B cell (primary cell): ENCODE data around the gene SIRT3. TPM values are rescaled to one million over a fixed set of nuclear protein-coding genes. Genes with fewer than 3 reads are reported as not detected.

Experiments
- ATAC-seq: fragments of 200-7000 bp; cut with Tn5 transposase; one replicate; pipeline ENCODE4 v1.10.0; 2021; ENCODE audit warnings: low read depth, mild to moderate bottlenecking, moderate number of reproducible peaks, moderate library complexity
- CTCF ChIA-PET: fragments of 350-600 bp; sonication (Branson Sonifier 250); formaldehyde crosslinking; loops from one replicate; lab custom pipeline; 2021; ENCODE audit warnings: antibody characterized with exemption, inconsistent platforms; lab: Charles Lee
- POLR2A ChIA-PET: fragments of 350-600 bp; sonication (Branson Sonifier 250); formaldehyde crosslinking; loops from one replicate; lab custom pipeline; 2021; ENCODE audit warnings: antibody characterized with exemption; lab: Charles Lee
- DNase-seq: peaks from one replicate; pipeline ENCODE4 v3.0.0; 2013
- H2AFZ ChIP-seq: 2 replicates; pipeline ENCODE4 v1.6.1; 2012; ENCODE audit warnings: mild to moderate bottlenecking, low read depth, low read length; ENCODE audit not compliant: insufficient read depth, poor library complexity, severe bottlenecking
- H3K27ac ChIP-seq, 2 donors: 1 replicate in 1 of 2; 2 replicates in 1 of 2; pipeline ENCODE4 v1.5.1; 2012 to 2013; ENCODE audit warnings: low read length in 2 of 2, mild to moderate bottlenecking in 2 of 2, moderate library complexity in 1 of 2
- H3K27me3 ChIP-seq, 4 experiments: fragments of 200-600 bp in 1 of 4; sonication (generic) in 1 of 4; replicated peaks in 1 of 4; 1 replicate in 2 of 4; 2 replicates in 2 of 4; pipeline versions ENCODE4 v1.6.1 to v1.7.0; 2013 to 2016; ENCODE audit warnings: low read length in 3 of 4, mild to moderate bottlenecking in 2 of 4, mixed read lengths in 1 of 4, moderate library complexity in 1 of 4; ENCODE audit not compliant: insufficient read depth in 4 of 4, control insufficient read depth in 3 of 4; ENCODE audit errors: control extremely low read depth in 1 of 4
- H3K36me3 ChIP-seq, 2 experiments: replicated peaks in 1 of 2; 1 replicate in 1 of 2; 2 replicates in 1 of 2; pipeline versions ENCODE4 v1.6.1 to v1.7.1; 2013; ENCODE audit warnings: low read length in 1 of 2; ENCODE audit not compliant: insufficient read depth in 2 of 2, control insufficient read depth in 1 of 2; ENCODE audit errors: control extremely low read depth in 1 of 2, extremely low read depth in 1 of 2
- H3K4me1 ChIP-seq, 2 donors: fragments of 200-600 bp in 1 of 2; sonication (generic) in 1 of 2; 1 replicate in 1 of 2; 2 replicates in 1 of 2; pipeline versions ENCODE4 v1.5.1 to v1.6.1; 2013 to 2017; ENCODE audit warnings: low read length in 2 of 2; ENCODE audit not compliant: control insufficient read depth in 2 of 2, insufficient read depth in 2 of 2
- H3K4me2 ChIP-seq: replicated peaks from 2 replicates; pipeline ENCODE3; 2012; ENCODE audit warnings: mild to moderate bottlenecking, low read depth, low read length; ENCODE audit not compliant: poor library complexity, severe bottlenecking
- H3K4me3 ChIP-seq, 5 experiments: fragments of 200-600 bp in 1 of 5; sonication (generic) in 1 of 5; 1 replicate in 3 of 5; 2 replicates in 2 of 5; pipeline versions ENCODE4 v1.5.1 to v1.7.0; 2011 to 2016; ENCODE audit warnings: low read length in 4 of 5, mild to moderate bottlenecking in 4 of 5, low read depth in 2 of 5, control low read depth in 1 of 5, moderate library complexity in 1 of 5; ENCODE audit not compliant: insufficient read depth in 1 of 5; ENCODE audit errors: control extremely low read depth in 1 of 5, extremely low read depth in 1 of 5
- H3K79me2 ChIP-seq: fragments of 200-600 bp; sonication (generic); one replicate; pipeline ENCODE4 v1.6.0; 2016; ENCODE audit warnings: low read length; ENCODE audit not compliant: control insufficient read depth, insufficient read depth
- H3K9ac ChIP-seq: fragments of 200-600 bp; sonication (generic); 2 replicates; pipeline ENCODE4 v1.6.1; 2017; ENCODE audit warnings: mild to moderate bottlenecking, low read length, moderate library complexity
- H3K9me3 ChIP-seq, 3 donors: one replicate each; pipeline versions ENCODE4 v1.6.1 to v1.7.1; 2013; ENCODE audit warnings: low read length in 2 of 3; ENCODE audit not compliant: control insufficient read depth in 2 of 3, insufficient read depth in 1 of 3; ENCODE audit errors: control extremely low read depth in 1 of 3
- H4K20me1 ChIP-seq: 2 replicates; pipeline ENCODE4 v1.6.0; 2012; ENCODE audit warnings: mild to moderate bottlenecking, low read length; ENCODE audit not compliant: insufficient read depth, control insufficient read depth, poor library complexity, severe bottlenecking
- H3K27ac Mint-ChIP-seq: one replicate; pipeline ENCODE4 v1.8.0; 2021; ENCODE audit warnings: mixed read lengths
- H3K27me3 Mint-ChIP-seq: one replicate; pipeline ENCODE4 v1.8.0; 2021; ENCODE audit warnings: mixed read lengths
- H3K4me1 Mint-ChIP-seq: one replicate; pipeline ENCODE4 v1.8.0; 2021; ENCODE audit warnings: mixed read lengths
- H3K4me3 Mint-ChIP-seq: one replicate; pipeline ENCODE4 v1.8.0; 2021; ENCODE audit warnings: mixed read lengths
- H3K9me3 Mint-ChIP-seq: one replicate; pipeline ENCODE4 v1.8.0; 2022; ENCODE audit warnings: mixed read lengths; ENCODE audit not compliant: insufficient read depth
- CTCF ChIP-seq: fragments of 200-600 bp; IDR thresholded peaks from one replicate; pipeline ENCODE4 v1.8.0; 2022; ENCODE audit warnings: antibody characterized with exemption, mild to moderate bottlenecking
- EZH2 ChIP-seq: IDR thresholded peaks from 2 replicates; pipeline ENCODE4 v1.6.1; 2012; ENCODE audit warnings: borderline replicate concordance, low read depth, mild to moderate bottlenecking, moderate library complexity, low read length; ENCODE audit not compliant: insufficient read depth, poor library complexity, severe bottlenecking
- whole genome bisulfite sequencing: methylation state at CpG from one replicate; pipeline ENCODE4 v1.1.5; 2013; ENCODE audit warnings: missing lambda C conversion rate; ENCODE audit not compliant: insufficient coverage; 5-methylcytosine and 5-hydroxymethylcytosine counted together
- intact Hi-C: fragments of 100-400 bp; cut with micrococcal nuclease; formaldehyde crosslinking; loops from one replicate; pipeline ENCODE4 v1.10.0; 2022
- polyA plus RNA-seq: library from polyadenylated mRNA; depleted of rRNA; stranded (reverse); fragments of >200 nt; gene quantifications from 2 replicates; pipeline ENCODE4 v1.2.3, GENCODE V29; 2012
- total RNA-seq, 2 donors: library from RNA; stranded (reverse); fragments of 120-200 nt in 1 of 2; gene quantifications; 1 replicate in 1 of 2; 2 replicates in 1 of 2; pipeline versions ENCODE4 v1.2.3 to v1.2.4, GENCODE V29; 2013 to 2022

Gene SIRT3
- total and polyA plus RNA-seq, 2 donors (not counting 1 experiment from before 2014, with no cell fraction given) = 22.9 to 27.9 TPM

- H3K4me1 Mint-ChIP-seq = peaks cover 50% of the 10 kb centered on the region
- peak overlapping the region; percentile 90 for H3K9ac ChIP-seq
- H3K4me2 ChIP-seq = peak overlapping the region; percentile 90
- H3K9me3 Mint-ChIP-seq = no peaks in the 10 kb centered on the region
- CTCF ChIA-PET = interaction anchor here (1.0 to 4.0 kb wide), 7 partner anchors 27 to 242 kb away, joined by 3 to 33 read pairs (median 4); partner anchors contain the start of gene PTDSS2
- peak overlapping the region; percentile 100 for H3K27ac Mint-ChIP-seq
- peaks cover 0 to 60% of the 10 kb centered on the region in 2 experiments for H3K36me3 ChIP-seq
- no peaks in the 10 kb centered on the region for H3K27me3 ChIP-seq
- H3K27ac ChIP-seq = peak overlapping the region; percentile 96 to 98
- intact Hi-C loops = loop anchor here (1.0 to 5.0 kb wide), 8 partner anchors 28 to 589 kb away; partner anchors contain the start of genes HRAS, LRRC56, PSMD13 and SIRT3
- TF ChIP-seq CTCF (no peak), EZH2 (no peak)
- under 1% methylated on average over 27 of the region's 27 CpGs for WGBS
- DNase-seq (no peak), ATAC-seq (peak; percentile 6)
- H3K27me3 Mint-ChIP-seq = no peaks in the 10 kb centered on the region
- peaks cover 26 to 43% of the 10 kb centered on the region in 2 donors for H3K4me1 ChIP-seq
- H4K20me1 ChIP-seq = peaks cover 79% of the 10 kb centered on the region
- H3K4me3 ChIP-seq = peak overlapping the region; percentile 65 to 91 (median 89)
- H3K9me3 ChIP-seq = no peaks in the 10 kb centered on the region
- POLR2A ChIA-PET = interaction anchor here (0.6 to 3.2 kb wide), 15 partner anchors 9 to 640 kb away, joined by 3 to 25 read pairs (median 4); partner anchors contain the start of genes LRRC56, PGGHG, PNPLA2 and PSMD13
- peak overlapping the region; percentile 69 for H2AFZ ChIP-seq
- H3K4me3 Mint-ChIP-seq = peak overlapping the region; percentile 98
- H3K79me2 ChIP-seq = peaks cover 69% of the 10 kb centered on the region
Measured at GRCh38 chr11:207863-208180, 28.3 kb downstream of the SIRT3 start.

GRCh38 chr11:207208-207862 is 28.8 kb downstream of the SIRT3 start, which contains the start of the genes BET1L and RIC8A:
BET1L (minus strand) TSS chr11:207399; CDS start chr11:207321, 78 bp downstream.
RIC8A (plus strand) TSS chr11:207708; CDS start chr11:208855, 1,147 bp downstream.
- Histone ChIP-seq H3K36me3 (peaks cover 0 to 55% of the 10 kb centered on the region in 2 experiments), H3K27ac (peak within 1 kb of the TSS; percentile 96 to 98), H3K4me2 (peak within 1 kb of the TSS; percentile 98), H3K4me1 (peaks cover 26 to 43% of the 10 kb centered on the region in 2 donors), H3K9me3 (no peaks in the 10 kb centered on the region), H3K79me2 (peaks cover 72% of the 10 kb centered on the region), H4K20me1 (peaks cover 79% of the 10 kb centered on the region), H3K9ac (peak within 1 kb of the TSS; percentile 93), H3K4me3 (peak within 1 kb of the TSS; percentile 87 to 98 (median 91)), H3K27me3 (no peaks in the 10 kb centered on the region), H2AFZ (peak within 1 kb of the TSS; percentile 69)
- DNase-seq = peak; percentile 99
- peak; percentile 79 for ATAC-seq
- WGBS = under 1% methylated on average over 62 of the region's 63 CpGs
- Mint-ChIP-seq H3K9me3 (no peaks in the 10 kb centered on the region), H3K27ac (peak within 1 kb of the TSS; percentile 100), H3K27me3 (no peaks in the 10 kb centered on the region), H3K4me1 (peaks cover 53% of the 10 kb centered on the region), H3K4me3 (peak within 1 kb of the TSS; percentile 98)
- CTCF ChIA-PET = interaction anchor here (0.5 to 4.0 kb wide), 13 partner anchors 30 to 424 kb away, joined by 3 to 33 read pairs (median 4); partner anchors contain the start of gene PTDSS2
- no peak for TF ChIP-seq CTCF
- no peak for TF ChIP-seq EZH2
- intact Hi-C loops = loop anchor here (1.0 to 5.0 kb wide), 7 partner anchors 29 to 590 kb away; partner anchors contain the start of genes HRAS, LRRC56, PSMD13 and SIRT3
- POLR2A ChIA-PET = interaction anchor here (0.5 to 3.2 kb wide), 20 partner anchors 10 to 1176 kb away, joined by 3 to 25 read pairs (median 4); partner anchors contain the start of genes LRRC56, PGGHG, PNPLA2 and PSMD13
